GM21529 (cell line): ENCODE measurements around the gene ELAVL2.

Source experiments
- ATAC-seq: cut with Tn5 transposase; IDR thresholded peaks from one replicate; pipeline ENCODE4 v1.9.1; 2021; ENCODE audit not compliant: unreplicated experiment

ELAVL2 gene

GRCh38 chr9:23826120-23826629, at the start of gene ELAVL2:
ELAVL2 (minus strand) TSS chr9:23826240; CDS start chr9:23762234, 64,006 bp downstream.
- no peak for ATAC-seq

DNA sequence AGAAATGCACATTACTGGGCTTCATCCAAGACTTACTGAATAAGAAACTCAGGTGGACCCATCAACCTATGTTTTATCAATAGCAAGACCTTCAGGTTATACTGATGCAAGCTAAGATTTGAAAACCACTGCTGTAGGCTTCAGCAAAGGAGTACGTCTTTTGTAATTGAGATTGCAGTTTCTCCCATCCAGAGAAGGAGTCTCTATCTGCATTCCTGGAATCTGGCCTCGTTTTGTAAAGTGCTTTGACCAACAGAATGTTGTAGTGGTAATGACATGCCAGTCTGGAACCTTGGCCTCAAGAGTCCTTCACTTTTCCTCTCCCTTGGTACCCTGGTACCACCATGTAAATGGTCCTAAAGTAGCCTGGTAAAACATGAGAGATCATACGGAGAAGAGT, 32.2 kb upstream of the ELAVL2 start:
- ATAC-seq = no peak

DNA sequence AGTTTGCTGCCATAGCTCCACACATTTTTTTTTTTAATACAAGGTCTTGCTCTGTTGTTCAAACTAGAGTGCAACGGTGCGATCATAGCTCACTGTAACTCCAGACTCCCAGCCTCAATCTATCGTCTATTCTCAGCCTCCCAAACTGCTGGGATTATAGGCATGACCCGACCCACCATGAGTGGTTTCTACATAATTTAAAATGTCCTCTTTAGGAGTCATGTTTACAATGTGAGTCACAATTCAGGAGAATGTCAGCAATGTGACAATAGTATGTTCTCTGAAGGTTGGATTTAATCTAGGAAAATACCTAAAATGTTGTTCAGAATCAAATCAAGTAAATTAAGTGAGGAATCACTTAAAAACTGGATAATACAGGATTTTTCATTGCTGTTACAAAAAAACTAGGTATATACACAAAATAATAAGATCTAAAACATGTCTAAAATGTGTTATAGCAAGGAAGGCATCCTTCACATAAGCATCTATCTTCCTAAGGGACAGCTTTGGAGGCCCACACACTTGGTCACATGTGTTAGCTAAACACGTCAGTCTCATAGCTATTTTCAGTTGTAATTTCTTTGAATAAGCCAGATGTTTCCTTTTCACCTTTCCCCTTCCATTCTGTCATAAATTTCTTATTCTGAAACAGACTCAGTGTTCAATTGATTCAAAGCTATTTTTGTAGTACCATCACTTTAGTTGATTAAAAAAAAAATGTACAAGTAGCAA, 30.0 kb upstream of the ELAVL2 start:
- ATAC-seq = no peak

DNA sequence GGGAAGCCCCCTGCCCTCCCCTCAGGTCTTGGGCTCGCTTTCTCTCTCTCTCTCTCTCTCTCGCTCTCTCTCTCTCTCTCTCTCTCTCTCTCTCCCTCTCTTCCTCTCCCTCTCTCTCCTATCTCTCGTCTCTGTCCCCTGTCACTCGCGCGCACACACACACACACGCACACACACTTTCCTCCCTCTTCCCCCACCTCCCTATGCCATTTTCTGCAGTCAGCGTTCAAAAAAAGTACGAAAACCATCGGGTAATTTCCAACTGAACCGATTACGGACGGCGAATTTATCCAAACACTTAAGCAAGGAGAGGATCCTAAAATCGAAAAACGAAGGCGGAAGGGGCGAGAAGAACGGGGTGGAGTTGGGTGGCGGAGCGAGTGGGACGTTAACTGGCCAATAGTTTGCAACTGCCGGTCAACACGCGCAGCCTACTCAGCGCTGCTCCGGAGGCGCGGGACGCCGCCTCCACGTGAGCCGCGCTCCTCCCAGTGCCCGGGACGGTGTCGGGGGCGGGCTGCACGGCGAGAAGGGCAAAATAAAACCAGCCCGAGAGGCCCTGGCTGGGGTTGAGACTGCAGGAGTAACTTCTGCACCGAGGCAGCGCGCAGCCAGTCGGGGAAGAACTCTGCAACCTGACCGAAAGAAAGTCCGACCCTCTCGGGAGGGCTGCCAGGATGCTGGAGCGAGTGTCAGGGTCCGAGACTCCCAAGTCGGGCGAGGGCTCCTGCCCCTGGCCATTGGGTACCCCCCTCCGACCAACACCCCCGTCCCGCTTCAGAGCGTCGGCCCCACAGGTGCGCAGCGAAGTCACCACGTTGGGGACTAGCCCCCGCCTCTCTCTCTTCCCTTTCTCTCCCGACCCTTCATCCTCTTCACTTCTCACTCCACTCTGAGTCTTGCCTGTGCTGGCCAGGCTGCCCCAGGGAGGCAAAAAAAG, 24.9 kb upstream of the ELAVL2 start:
- ATAC-seq = no peak

- ATAC-seq = no peak
Observed at GRCh38 chr9:23850242-23850689, 24.2 kb upstream of the ELAVL2 start.

DNA sequence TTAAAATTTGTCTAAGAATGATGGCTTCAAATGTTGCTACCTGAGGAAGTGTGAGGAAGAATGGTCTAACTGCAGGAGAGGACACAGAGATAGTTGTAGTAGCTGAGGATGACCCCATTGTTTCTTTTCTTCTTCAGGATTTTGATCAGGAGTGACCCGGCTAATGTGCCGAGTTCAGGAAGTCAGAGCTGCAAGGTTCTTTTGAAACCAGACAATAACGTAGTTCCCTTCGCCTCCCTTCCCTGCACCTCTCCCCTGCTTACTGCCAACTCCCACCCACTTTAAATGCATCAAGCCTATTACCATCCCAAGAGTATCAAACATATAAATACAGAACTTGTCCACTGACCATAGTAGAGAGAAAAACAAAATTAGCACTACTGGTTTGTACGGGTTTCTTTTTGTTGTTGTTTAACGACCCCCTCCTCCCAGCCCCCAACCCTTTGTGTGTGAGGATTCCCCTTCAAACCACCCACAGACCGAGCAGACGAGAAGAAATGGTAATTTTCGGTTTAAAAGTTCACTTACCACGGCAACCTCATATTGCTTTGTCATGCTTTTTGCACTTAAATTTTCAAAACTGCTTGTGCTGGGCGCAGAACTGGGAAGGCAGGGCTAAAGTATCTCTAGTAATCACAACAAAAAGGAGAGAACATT, 23.5 kb upstream of the ELAVL2 start:
- no peak for ATAC-seq

GRCh38 chr9:23842565-23843129, 16.6 kb upstream of the ELAVL2 start:
- ATAC-seq = no peak

DNA sequence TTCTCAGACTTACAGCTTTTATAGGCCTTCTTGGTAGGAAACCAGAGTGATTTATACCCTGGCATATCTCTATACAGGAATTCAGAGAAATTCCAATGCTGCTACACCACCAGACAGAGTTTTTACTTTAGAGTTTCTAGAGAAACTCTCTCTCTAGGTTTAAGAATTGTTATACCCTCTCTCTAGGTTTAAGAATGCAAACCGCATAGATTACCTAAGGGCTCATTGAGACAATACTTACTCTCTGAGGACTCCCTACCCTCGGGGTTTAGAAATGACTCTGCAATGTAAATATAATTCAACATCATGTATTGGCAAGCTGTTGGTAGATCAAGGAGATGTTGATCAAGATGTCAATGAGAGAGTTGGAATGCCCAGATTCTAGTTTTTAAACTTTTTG, 15.3 kb upstream of the ELAVL2 start:
- no peak for ATAC-seq

DNA sequence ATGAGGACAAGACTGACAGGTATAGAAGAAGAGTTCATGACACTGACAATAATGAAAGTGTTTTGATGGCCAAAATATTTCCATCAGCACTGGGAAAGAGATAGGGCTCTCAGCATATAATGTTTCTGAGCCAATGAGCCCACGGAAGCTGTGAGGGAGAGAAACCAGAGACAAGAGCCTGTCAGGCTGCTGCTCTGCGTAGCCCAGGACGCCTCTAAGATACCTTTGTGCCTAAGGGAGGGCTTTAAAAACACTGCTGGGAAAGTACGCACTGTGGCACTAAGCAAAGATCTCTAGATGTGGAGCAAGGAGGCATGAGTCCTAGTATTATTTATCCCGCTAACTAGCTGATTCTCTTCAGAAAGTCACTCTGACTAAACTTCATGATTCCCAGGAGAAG, 11.0 kb upstream of the ELAVL2 start:
- ATAC-seq = no peak

GRCh38 chr9:23830929-23831730, 5.1 kb upstream of the ELAVL2 start:
- ATAC-seq = no peak

GRCh38 chr9:23830476-23830805, 4.4 kb upstream of the ELAVL2 start:
- ATAC-seq = no peak

- ATAC-seq = no peak
Observed at GRCh38 chr9:23829580-23830475, 3.8 kb upstream of the ELAVL2 start.

DNA sequence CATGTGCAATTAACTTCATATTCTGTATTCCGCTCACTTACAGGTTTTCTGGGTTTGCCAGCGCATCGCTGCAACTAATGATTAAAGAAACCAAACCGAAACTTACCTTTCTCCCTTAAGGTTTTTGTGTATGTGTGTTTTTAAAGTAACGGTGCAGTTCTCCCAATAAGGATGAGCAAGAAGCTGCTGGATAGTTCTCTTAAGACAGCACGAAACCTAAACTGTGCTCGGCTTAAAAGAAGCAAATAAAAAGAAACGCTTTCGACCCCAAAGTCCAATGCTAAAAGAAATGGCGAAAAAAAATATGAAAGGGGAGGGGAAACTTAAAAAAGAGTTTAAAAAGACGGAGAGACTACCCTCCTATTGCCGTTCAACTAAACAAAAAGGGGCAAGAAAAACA, 340 bp downstream of the ELAVL2 start:
- ATAC-seq = no peak

- no peak for ATAC-seq
Observed at GRCh38 chr9:23824830-23825591, 1.0 kb downstream of the ELAVL2 start.

DNA sequence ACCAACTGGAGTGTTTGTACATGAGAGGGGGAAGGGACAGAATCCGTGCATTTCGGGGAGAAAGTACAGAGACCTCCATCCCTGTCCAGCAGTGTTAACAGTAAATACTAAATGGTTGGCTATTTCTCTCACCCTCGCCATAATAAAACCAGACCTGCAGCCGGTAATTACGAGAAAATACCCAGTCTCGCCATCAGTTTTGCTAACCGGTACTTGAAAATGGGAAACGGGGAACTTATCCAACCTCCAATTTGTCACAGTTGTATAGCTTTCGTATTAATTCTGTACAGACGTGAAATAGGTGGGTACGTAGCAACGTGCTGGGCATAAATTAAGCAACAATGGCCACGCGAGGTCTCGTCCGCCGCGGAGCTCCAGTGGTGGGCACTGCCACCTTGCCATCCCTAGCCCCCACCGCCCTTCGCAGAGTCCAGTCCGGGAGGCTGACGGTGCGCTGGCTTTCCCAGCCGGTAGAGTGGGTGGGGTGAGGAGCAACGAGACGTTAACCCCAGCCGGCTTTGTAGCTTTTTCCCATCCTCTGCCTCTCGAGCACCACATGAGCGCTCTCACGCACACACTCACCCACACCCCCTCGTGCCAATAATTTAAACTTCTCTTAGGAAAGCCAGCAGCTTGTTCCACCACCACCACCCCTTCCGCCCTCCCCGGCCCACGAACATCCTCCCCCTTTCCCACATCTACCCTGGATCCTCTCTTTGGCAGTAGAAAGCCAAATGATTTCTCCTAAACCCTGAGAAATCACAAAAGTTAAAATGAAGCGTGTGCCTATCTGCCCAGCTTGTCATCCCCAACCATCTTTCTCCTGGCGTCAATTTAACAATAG, 1.8 kb downstream of the ELAVL2 start:
- no peak for ATAC-seq

DNA sequence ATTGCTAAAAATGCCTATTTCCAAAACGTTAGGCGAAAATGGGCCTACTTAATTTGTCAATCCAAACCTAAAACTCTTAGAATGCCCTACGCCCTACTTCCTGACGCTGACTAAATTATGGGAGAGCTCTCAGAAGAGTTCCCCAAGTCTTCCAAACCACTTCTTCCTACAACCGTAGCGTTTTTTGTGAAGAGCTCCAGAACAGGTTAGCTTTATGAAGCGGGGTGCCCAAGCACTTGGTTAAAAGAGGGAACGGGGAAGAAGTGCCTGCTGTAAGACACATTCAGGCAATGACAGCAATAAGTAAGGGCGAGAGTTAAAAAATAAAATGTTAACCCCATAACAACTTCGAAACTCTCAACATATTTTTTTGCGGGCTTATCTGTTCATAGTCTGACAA, 2.8 kb downstream of the ELAVL2 start:
- ATAC-seq = no peak

DNA sequence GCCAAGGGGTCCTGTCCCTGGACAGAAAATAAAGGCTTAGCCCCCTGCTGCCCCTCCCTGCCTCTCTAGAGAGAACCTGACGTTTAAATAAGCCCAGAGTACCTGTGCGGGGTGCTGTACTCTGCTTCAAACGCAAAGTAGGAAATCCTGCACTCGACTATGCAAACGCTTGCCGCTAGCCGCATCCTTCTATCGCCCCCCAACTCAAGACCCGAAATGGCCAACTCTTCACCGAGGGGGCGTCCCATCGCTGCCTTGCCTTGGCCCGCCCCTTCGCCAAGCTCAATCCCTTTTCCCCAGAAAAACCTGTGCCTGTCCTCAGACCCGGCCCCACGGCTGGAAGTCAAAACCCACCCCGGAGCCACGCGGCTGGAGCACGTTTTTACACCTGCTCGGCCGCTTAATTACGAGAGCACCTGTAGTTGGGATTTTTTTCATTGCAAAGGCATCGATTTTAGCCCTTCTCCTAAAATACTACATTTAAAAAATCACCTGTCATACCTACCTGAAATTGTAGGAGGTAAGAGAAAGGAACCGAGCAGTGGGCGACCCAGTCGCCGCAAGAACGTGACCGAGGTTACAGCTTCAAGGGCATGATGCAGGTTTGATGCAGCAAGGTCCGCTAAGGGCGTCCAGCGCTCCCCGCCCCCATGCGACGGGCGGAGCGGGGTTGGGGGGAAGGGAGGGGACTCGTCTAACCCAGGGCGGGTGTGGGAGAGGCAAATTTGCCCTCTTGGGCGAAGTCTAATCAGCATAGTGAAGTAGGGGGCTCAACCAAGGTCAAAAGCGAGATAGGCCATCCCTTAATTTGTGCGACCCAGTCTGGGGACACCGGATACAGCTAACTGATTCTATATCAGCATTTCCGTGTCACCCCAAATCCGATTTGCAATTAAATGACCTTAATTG, 3.5 kb downstream of the ELAVL2 start:
- ATAC-seq = no peak
